IMR-90 (cell line): ENCODE data around the gene TTF1. TPM values are rescaled to one million over a fixed set of nuclear protein-coding genes. Genes with fewer than 3 reads are reported as not detected.

Experiments
- ATAC-seq: fragments of 200-7000 bp; cut with Tn5 transposase; 2 replicates; pipeline ENCODE4 v1.9.1; 2020; ENCODE audit warnings: low read depth, mild to moderate bottlenecking, moderate library complexity
- BruUV-seq: library from RNA; stranded (reverse); fragments of 400-500 nt; replicated peaks from 2 replicates; lab custom pipeline; 2021; lab: Mats Ljungman, UMichigan
- CTCF ChIA-PET: fragments of 300-600 bp; formaldehyde crosslinking; extraction: SDS; loops from one replicate; lab custom pipeline; 2021; ENCODE audit warnings: antibody characterized with exemption; lab: Yijun Ruan, JAX
- POLR2A ChIA-PET: fragments of 300-600 bp; sonication (Branson Sonifier 250); formaldehyde crosslinking; loops from one replicate; lab custom pipeline; 2022; ENCODE audit warnings: antibody characterized with exemption; ENCODE audit not compliant: unreplicated experiment; lab: Charles Lee
- DNase-seq: peaks from one replicate; pipeline ENCODE4 v3.0.0; 2013
- H2AFZ ChIP-seq: replicated peaks from 2 replicates; pipeline ENCODE3; 2013; ENCODE audit warnings: low read length, mild to moderate bottlenecking; ENCODE audit not compliant: poor library complexity
- H2AK5ac ChIP-seq: 2 replicates; pipeline ENCODE4 v1.6.1; 2013; ENCODE audit warnings: low read depth, low read length, inconsistent platforms
- H2AK9ac ChIP-seq: replicated peaks from 2 replicates; pipeline ENCODE3; 2013; ENCODE audit warnings: mild to moderate bottlenecking, low read depth, low read length, moderate library complexity; ENCODE audit not compliant: poor library complexity
- H2BK120ac ChIP-seq: 2 replicates; pipeline ENCODE4 v1.6.1; 2013; ENCODE audit warnings: low read depth, low read length, inconsistent platforms
- H2BK15ac ChIP-seq: 3 replicates; pipeline ENCODE4 v1.6.1; 2013; ENCODE audit warnings: low read depth, low read length, inconsistent platforms
- H2BK20ac ChIP-seq: 2 replicates; pipeline ENCODE4 v1.6.1; 2013; ENCODE audit warnings: low read depth, mild to moderate bottlenecking, inconsistent platforms, low read length, moderate library complexity
- H2BK5ac ChIP-seq: 2 replicates; pipeline ENCODE4 v1.6.1; 2013; ENCODE audit warnings: mild to moderate bottlenecking, low read depth, low read length, inconsistent platforms; ENCODE audit not compliant: poor library complexity, severe bottlenecking
- H3K14ac ChIP-seq: replicated peaks from 2 replicates; pipeline ENCODE4 v1.6.1; 2013; ENCODE audit warnings: low read depth, low read length, inconsistent platforms
- H3K18ac ChIP-seq: 2 replicates; pipeline ENCODE4 v1.6.1; 2013; ENCODE audit warnings: low read depth, low read length, control low read depth
- H3K23ac ChIP-seq: 2 replicates; pipeline ENCODE4 v1.6.1; 2013; ENCODE audit warnings: low read depth, low read length, inconsistent platforms
- H3K27ac ChIP-seq: 2 replicates; pipeline ENCODE4 v1.5.1; 2013; ENCODE audit warnings: mild to moderate bottlenecking, control low read depth, low read length; ENCODE audit not compliant: insufficient read depth
- H3K27me3 ChIP-seq: 2 replicates; pipeline ENCODE4 v1.6.1; 2013; ENCODE audit warnings: low read length; ENCODE audit not compliant: control insufficient read depth, insufficient read depth
- H3K36me3 ChIP-seq: 2 replicates; pipeline ENCODE4 v1.6.1; 2013; ENCODE audit warnings: low read length, mixed read lengths; ENCODE audit not compliant: control insufficient read depth, insufficient read depth
- H3K4ac ChIP-seq: 2 replicates; pipeline ENCODE4 v1.6.1; 2013; ENCODE audit warnings: low read depth, low read length, inconsistent platforms
- H3K4me1 ChIP-seq: 2 replicates; pipeline ENCODE4 v1.6.1; 2013; ENCODE audit warnings: low read length, mixed read lengths; ENCODE audit not compliant: control insufficient read depth, insufficient read depth
- H3K4me2 ChIP-seq: 2 replicates; pipeline ENCODE4 v1.6.1; 2013; ENCODE audit warnings: low read depth, mild to moderate bottlenecking, control low read depth, low read length, moderate library complexity
- H3K4me3 ChIP-seq: 2 replicates; pipeline ENCODE4 v1.5.1; 2013; ENCODE audit warnings: low read depth, mild to moderate bottlenecking, control low read depth, low read length, moderate library complexity; ENCODE audit not compliant: insufficient read depth
- H3K56ac ChIP-seq: 2 replicates; pipeline ENCODE4 v1.6.1; 2013; ENCODE audit warnings: low read length, inconsistent platforms; ENCODE audit not compliant: insufficient read depth; ENCODE audit errors: extremely low read depth
- H3K79me1 ChIP-seq, 2 experiments: 2 replicates each; pipeline ENCODE4 v1.6.1; 2013; ENCODE audit warnings: low read length in 2 of 2, inconsistent platforms in 1 of 2, low read depth in 1 of 2
- H3K9ac ChIP-seq: 2 replicates; pipeline ENCODE4 v1.6.1; 2013; ENCODE audit warnings: low read depth, low read length, control low read depth
- H3K9me1 ChIP-seq: 2 replicates; pipeline ENCODE4 v1.6.1; 2013; ENCODE audit warnings: low read length, inconsistent platforms; ENCODE audit not compliant: insufficient read depth
- H3K9me3 ChIP-seq: 2 replicates; pipeline ENCODE4 v1.6.1; 2013; ENCODE audit warnings: low read length; ENCODE audit not compliant: control insufficient read depth, insufficient read depth
- H4K20me1 ChIP-seq: 2 replicates; pipeline ENCODE4 v1.6.1; 2013; ENCODE audit warnings: low read length, inconsistent platforms; ENCODE audit not compliant: insufficient read depth
- H4K5ac ChIP-seq: 2 replicates; pipeline ENCODE4 v1.6.1; 2013; ENCODE audit warnings: mild to moderate bottlenecking, low read depth, low read length, control low read depth
- H4K8ac ChIP-seq, 2 experiments: 2 replicates each; pipeline ENCODE4 v1.6.1; 2013; ENCODE audit warnings: low read depth in 2 of 2, low read length in 2 of 2, control low read depth in 1 of 2, inconsistent platforms in 1 of 2
- H4K91ac ChIP-seq: 2 replicates; pipeline ENCODE4 v1.6.1; 2013; ENCODE audit warnings: low read depth, low read length, inconsistent platforms; ENCODE audit not compliant: insufficient read depth
- CEBPB ChIP-seq: IDR thresholded peaks from 2 replicates; pipeline ENCODE4 v1.6.1; 2012; ENCODE audit warnings: low read depth, low read length, improper control_type of control experiment
- ELK1 ChIP-seq: fragments of 150-350 bp; IDR thresholded peaks from 2 replicates; pipeline ENCODE4 v1.6.1; 2016; ENCODE audit warnings: low read depth, mild to moderate bottlenecking, low read length, moderate library complexity, borderline replicate concordance
- FOS ChIP-seq: fragments of 150-350 bp; IDR thresholded peaks from 2 replicates; pipeline ENCODE4 v1.6.1; 2016; ENCODE audit warnings: low read depth, low read length
- MXI1 ChIP-seq: IDR thresholded peaks from 2 replicates; pipeline ENCODE4 v1.6.1; 2012; ENCODE audit warnings: low read depth, mild to moderate bottlenecking, low read length, moderate library complexity, borderline replicate concordance
- POLR2A ChIP-seq: IDR thresholded peaks from 2 replicates; pipeline ENCODE4 v1.6.1; 2012; ENCODE audit warnings: mild to moderate bottlenecking, low read depth, low read length
- RCOR1 ChIP-seq: IDR thresholded peaks from 2 replicates; pipeline ENCODE4 v1.6.1; 2012; ENCODE audit warnings: mild to moderate bottlenecking, low read length, improper control_type of control experiment; ENCODE audit not compliant: insufficient replicate concordance
- RFX5 ChIP-seq: IDR thresholded peaks from 2 replicates; pipeline ENCODE4 v1.8.0; 2012; ENCODE audit warnings: low read depth, mild to moderate bottlenecking, low read length, moderate library complexity
- WGBS, 2 experiments: methylation state at CpG; one replicate each; pipeline versions ENCODE4 v1.1.5 to v1.1.7; 2013; ENCODE audit warnings: missing lambda C conversion rate in 2 of 2; ENCODE audit not compliant: insufficient read length in 1 of 2; ENCODE audit errors: extremely low coverage in 2 of 2; 5-methylcytosine and 5-hydroxymethylcytosine counted together
- dilution Hi-C: fragments of 300-500 bp; cut with HindIII; formaldehyde crosslinking; loops from one replicate; pipeline ENCODE4 v1.14.3; 2018; ENCODE audit warnings: low sequenced_read_pairs; ENCODE audit not compliant: unreplicated experiment
- in situ Hi-C: fragments of 300-500 bp; cut with MboI; formaldehyde crosslinking; loops from 3 replicates; pipeline ENCODE4 v1.14.3; 2019; ENCODE audit warnings: low sequenced_read_pairs, inconsistent platforms, mixed read lengths
- intact Hi-C: fragments of 100-400 bp; cut with micrococcal nuclease; formaldehyde crosslinking; loops from 2 replicates; pipeline ENCODE4 v1.10.0; 2022
- polyA plus RNA-seq, 3 experiments: library from polyadenylated mRNA; depleted of rRNA; stranded (reverse); fragments of >200 nt; gene quantifications; 2 replicates each; pipeline ENCODE4 v1.2.3, GENCODE V29; 2012; ENCODE audit warnings: low replicate concordance in 1 of 3
- total RNA-seq: library from RNA; depleted of rRNA; stranded (reverse); fragments of >200 nt; gene quantifications from 2 replicates; pipeline ENCODE4 v1.2.3, GENCODE V29; 2012

TTF1 gene
- total and polyA plus RNA-seq, 2 of the 4 experiments (the other 2 are of a cell fraction) = 6.5 to 12.0 TPM

DNA sequence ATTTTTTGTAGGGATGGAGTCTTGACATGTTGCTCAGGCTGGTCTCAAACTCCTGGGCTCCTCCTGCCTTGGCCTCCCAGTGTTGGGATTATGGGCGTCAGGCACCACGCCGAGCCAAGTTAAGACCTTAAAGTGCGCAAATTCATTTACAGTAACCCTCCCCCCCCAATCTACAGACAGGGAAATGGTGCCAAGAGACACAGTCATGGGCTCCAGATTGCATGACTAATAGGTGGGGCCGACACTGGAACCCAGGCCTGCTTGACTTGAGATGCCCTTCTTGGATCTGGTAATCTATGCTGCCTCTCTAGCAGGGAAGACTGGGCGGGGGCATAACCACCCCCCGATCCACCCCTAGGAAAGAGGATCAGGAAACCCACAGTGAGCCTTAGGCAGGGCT, 19.5 kb downstream of the TTF1 start:
- Histone ChIP-seq H3K4me1 (no peaks in the 10 kb centered on the region), H2BK15ac (no peak overlapping the region), H2AFZ (no peak overlapping the region), H3K27me3 (no peaks in the 10 kb centered on the region), H3K56ac (no peak overlapping the region), H3K4ac (no peak overlapping the region), H3K79me1 (peaks cover 0 to 2% of the 10 kb centered on the region in 2 experiments; a peak in 2 of 4 replicates), H3K18ac (no peak overlapping the region), H4K20me1 (no peaks in the 10 kb centered on the region; the same call in 1 of the 2 replicates), H3K4me3 (no peak overlapping the region), H4K5ac (no peak overlapping the region), H3K9me3 (no peaks in the 10 kb centered on the region), H3K9ac (no peak overlapping the region), H3K9me1 (no peaks in the 10 kb centered on the region), H3K14ac (no peak overlapping the region), H2AK5ac (no peak overlapping the region), H3K23ac (no peak overlapping the region), H2BK20ac (no peak overlapping the region), H2BK120ac (no peak overlapping the region), H3K4me2 (no peak overlapping the region), H4K91ac (no peak overlapping the region), H3K27ac (no peak overlapping the region), H3K36me3 (peaks cover 48% of the 10 kb centered on the region), H2BK5ac (no peak overlapping the region), H2AK9ac (no peak overlapping the region), H4K8ac (no peak overlapping the region)
- CTCF ChIA-PET = no interaction called here
- BruUV-seq = no TSS peak
- in situ Hi-C loops (no loop called here), intact Hi-C loops (no loop called here), dilution Hi-C loops (no loop called here)
- TF ChIP-seq POLR2A (no peak), MXI1 (no peak), RCOR1 (no peak), CEBPB (no peak), ELK1 (no peak), RFX5 (no peak), FOS (no peak)
- DNase-seq (no peak), ATAC-seq (no peak)
- no CpG with 5 or more reads among the region's 7 CpGs for WGBS, 2 experiments
- POLR2A ChIA-PET = no interaction called here
